GM12878 (cell line): ENCODE data around the gene ARHGAP6.

Experiments used
- CEBPB ChIP-seq, 2 experiments: fragments of 150-350 bp in 1 of 2; IDR thresholded peaks; 2 replicates each; pipeline ENCODE4 v1.6.1; 2012 to 2014; ENCODE audit warnings: low read depth in 2 of 2, low read length in 2 of 2, borderline replicate concordance in 1 of 2, inconsistent platforms in 1 of 2
- CTCF ChIP-seq, 3 experiments: IDR thresholded peaks in 2 of 3; conservative IDR thresholded peaks in 1 of 3; 2 replicates each; pipeline ENCODE4 v1.5.1; 2011; ENCODE audit warnings: low read depth in 3 of 3, low read length in 3 of 3, mild to moderate bottlenecking in 3 of 3, control low read depth in 2 of 3, moderate library complexity in 2 of 3, inconsistent platforms in 1 of 3, mixed read lengths in 1 of 3; ENCODE audit not compliant: control insufficient read depth in 2 of 3, insufficient read depth in 1 of 3; ENCODE audit errors: extremely low read depth in 1 of 3
- GABPA ChIP-seq: IDR thresholded peaks from 2 replicates; pipeline ENCODE4 v1.6.1; 2014; ENCODE audit warnings: antibody characterized with exemption, low read depth, mild to moderate bottlenecking, inconsistent platforms
- HDAC2 ChIP-seq: fragments of 200-600 bp; sonication (generic); IDR thresholded peaks from 2 replicates; pipeline ENCODE4 v1.6.1; 2017
- MEF2A ChIP-seq: IDR thresholded peaks from 2 replicates; pipeline ENCODE4 v1.6.1; 2011; ENCODE audit warnings: low read depth, mild to moderate bottlenecking, low read length, moderate library complexity; ENCODE audit not compliant: insufficient read depth
- POLR2AphosphoS5 ChIP-seq: IDR thresholded peaks from 2 replicates; pipeline ENCODE4 v1.6.1; 2011; ENCODE audit warnings: mild to moderate bottlenecking, low read length, inconsistent platforms
- RAD51 ChIP-seq: fragments of 450-650 bp; IDR thresholded peaks from 2 replicates; pipeline ENCODE4 v1.6.1; 2016; ENCODE audit warnings: moderate library complexity, mild to moderate bottlenecking, inconsistent platforms

- no peak for TF ChIP-seq CEBPB (IDR thresholded peaks at IDR 0.05; ENCODE audit: borderline replicate concordance in 1 of 2, low read depth in 2 of 2, low read length in 2 of 2)
- TF ChIP-seq CTCF (IDR thresholded peaks at IDR 0.05 in 2 of 3, conservative IDR thresholded peaks at IDR 0.05 in 1 of 3; ENCODE audit: control insufficient read depth in 2 of 3, extremely low read depth in 1 of 3, insufficient read depth in 1 of 3, low read depth in 3 of 3, low read length in 3 of 3), result no peak
- no peak for TF ChIP-seq POLR2AphosphoS5
- no peak for TF ChIP-seq HDAC2
- no peak for TF ChIP-seq MEF2A
- no peak for TF ChIP-seq RAD51
- no peak for TF ChIP-seq GABPA
Observed at GRCh38 chrX:11341274-11342201, 324.2 kb downstream of the ARHGAP6 start.
